ENCODE results near the gene PRKAR2A.
"Not testable (repeated sequence)": the region's sequence is repeated elsewhere in the genome, so short reads cannot be mapped to it uniquely, and the experiment has no call there.

The PRKAR2A gene

GRCh38 chr3:48770192-48770502 lies 77.5 kb downstream of the PRKAR2A start:
- DNase-seq = no peak

GRCh38 chr3:48765376-48765775 lies 82.3 kb downstream of the PRKAR2A start:
- no peak for DNase-seq

- DNase-seq = no peak
Measured at GRCh38 chr3:48762816-48763215, 84.9 kb downstream of the PRKAR2A start.

GRCh38 chr3:48759991-48760540 lies 87.6 kb downstream of the PRKAR2A start:
- DNase-seq = not testable (repeated sequence)

GRCh38 chr3:48759531-48759930 lies 88.1 kb downstream of the PRKAR2A start:
- not testable (repeated sequence) for DNase-seq

GRCh38 chr3:48759071-48759470 lies 88.6 kb downstream of the PRKAR2A start:
- DNase-seq = no peak

- DNase-seq = no peak
Measured at GRCh38 chr3:48756640-48757039, 91.0 kb downstream of the PRKAR2A start.

- DNase-seq = no peak
Measured at GRCh38 chr3:48750856-48751255, 96.8 kb downstream of the PRKAR2A start.

GRCh38 chr3:48748754-48749153 lies 98.9 kb downstream of the PRKAR2A start:
- no peak for DNase-seq

GRCh38 chr3:48747706-48748105 lies 100.0 kb downstream of the PRKAR2A start:
- no peak for DNase-seq

GRCh38 chr3:48747015-48747615 lies 100.6 kb downstream of the PRKAR2A start:
- DNase-seq = no peak

- DNase-seq = no peak
Measured at GRCh38 chr3:48743773-48744172, 103.9 kb downstream of the PRKAR2A start.

- DNase-seq = not testable (repeated sequence)
Measured at GRCh38 chr3:48741226-48741625, 106.4 kb downstream of the PRKAR2A start.

GRCh38 chr3:48739955-48740823 lies 107.5 kb downstream of the PRKAR2A start:
- no peak for DNase-seq

- DNase-seq = no peak
Measured at GRCh38 chr3:48739617-48739954, 108.1 kb downstream of the PRKAR2A start.

- DNase-seq = no peak
Measured at GRCh38 chr3:48738926-48739616, 108.6 kb downstream of the PRKAR2A start.

GRCh38 chr3:48738144-48738536 lies 109.5 kb downstream of the PRKAR2A start:
- no peak for DNase-seq

GRCh38 chr3:48735075-48735767 lies 112.5 kb downstream of the PRKAR2A start:
- not testable (repeated sequence) for DNase-seq

- not testable (repeated sequence) for DNase-seq
Measured at GRCh38 chr3:48734541-48734940, 113.1 kb downstream of the PRKAR2A start.

- DNase-seq = not testable (repeated sequence)
Measured at GRCh38 chr3:48733752-48734518, 113.7 kb downstream of the PRKAR2A start.

- no peak for DNase-seq
Measured at GRCh38 chr3:48727511-48727910, 120.2 kb downstream of the PRKAR2A start.

- not testable (repeated sequence) for DNase-seq
Measured at GRCh38 chr3:48725185-48725855, 122.4 kb downstream of the PRKAR2A start.

Measured in NCI-H1436 treated with DMSO at 0.1 percent for 48 hours (cell line).